ENCODE data around the gene SMIM22.

The SMIM22 gene, protein sequence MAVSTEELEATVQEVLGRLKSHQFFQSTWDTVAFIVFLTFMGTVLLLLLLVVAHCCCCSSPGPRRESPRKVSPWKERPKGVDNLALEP

DNA sequence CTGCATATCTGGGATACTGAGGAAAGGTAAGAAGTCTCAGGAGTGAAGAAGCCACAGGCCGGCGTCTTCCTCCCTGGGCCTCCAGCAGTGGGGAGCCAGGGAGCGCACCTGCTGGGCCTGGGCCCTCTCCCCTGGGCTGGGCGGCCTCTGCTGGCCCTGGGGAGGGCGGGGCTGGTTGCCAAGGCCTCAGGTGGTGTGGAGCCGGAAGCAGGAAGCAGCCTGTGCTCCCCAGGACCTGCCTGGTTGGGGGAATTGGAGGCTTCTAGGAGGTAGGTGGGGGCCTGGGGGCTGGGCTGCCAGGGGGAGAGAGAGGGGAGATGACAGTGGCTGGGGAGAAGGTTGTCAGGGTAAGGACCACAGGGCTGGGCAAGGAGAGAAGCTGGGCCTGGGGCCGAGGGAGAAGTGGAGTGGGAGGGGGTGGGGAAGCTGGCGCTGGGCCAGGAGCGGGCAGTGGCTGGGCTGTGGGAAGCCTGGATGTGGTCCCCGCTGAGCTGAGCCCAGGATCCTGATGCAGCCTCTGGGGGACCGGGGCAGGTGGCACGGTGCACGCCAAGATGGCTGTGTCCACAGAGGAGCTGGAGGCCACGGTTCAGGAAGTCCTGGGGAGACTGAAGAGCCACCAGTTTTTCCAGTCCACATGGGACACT is at the start of gene SMIM22:
Gene SMIM22 (plus strand): TSS at position 189 of the 647 bp plus-strand sequence. CDS start 366 bp downstream, at position 555.
- peak in 4 of 56 donors; percentile 9 to 35 (median 24) for DNase-seq

DNA sequence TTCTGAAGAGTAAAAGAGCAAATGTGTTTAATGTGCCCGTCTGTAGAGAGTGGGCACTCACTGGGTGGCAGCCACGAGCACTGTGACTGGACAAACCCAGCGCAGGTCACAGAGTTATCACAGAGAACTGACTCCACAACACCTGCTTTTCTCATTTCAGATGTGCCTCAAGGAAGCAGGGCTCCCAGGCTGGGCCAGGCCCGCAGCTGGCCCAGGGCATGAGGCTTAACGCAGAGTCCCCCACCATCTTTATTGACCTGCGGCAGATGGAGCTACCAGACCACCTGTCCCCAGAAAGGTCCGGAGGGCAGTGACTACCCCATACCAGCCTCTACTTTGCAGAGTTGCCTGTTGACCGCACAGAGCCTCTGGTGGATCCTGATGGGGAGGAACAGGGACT is 49.0 kb upstream of the SMIM22 start:
- DNase-seq: no peak

DNA sequence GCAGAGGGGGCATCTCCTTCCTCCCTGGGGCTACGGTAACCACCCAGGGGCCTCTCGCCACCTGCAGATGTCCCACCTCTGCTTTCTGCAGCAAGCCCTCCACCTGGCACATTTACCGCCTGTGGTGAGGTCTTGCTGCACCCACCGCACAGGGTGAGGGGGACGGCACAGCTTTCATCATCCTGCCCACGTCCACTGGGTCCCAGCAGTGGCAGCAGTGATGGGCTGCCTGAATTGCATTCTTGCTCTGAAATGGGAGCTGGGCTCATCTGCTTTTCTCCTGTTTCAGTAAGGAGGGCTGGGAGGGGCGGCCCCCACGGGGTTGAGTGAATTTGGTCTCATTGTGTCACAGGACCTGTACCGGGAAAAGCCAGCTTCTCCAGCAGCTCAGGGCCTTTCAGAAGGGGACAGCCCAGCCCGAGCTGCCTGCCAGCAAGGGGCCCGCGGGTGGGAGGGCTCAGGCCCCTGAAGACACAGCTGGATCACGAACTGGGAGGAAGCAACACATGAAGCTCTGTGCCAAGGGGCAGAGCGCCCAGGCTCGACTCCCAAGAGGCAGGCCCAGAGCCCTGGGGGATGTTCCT is 48.1 kb upstream of the SMIM22 start:
- peak in 21 of 56 donors; percentile 5 to 42 (median 26) for DNase-seq

DNA sequence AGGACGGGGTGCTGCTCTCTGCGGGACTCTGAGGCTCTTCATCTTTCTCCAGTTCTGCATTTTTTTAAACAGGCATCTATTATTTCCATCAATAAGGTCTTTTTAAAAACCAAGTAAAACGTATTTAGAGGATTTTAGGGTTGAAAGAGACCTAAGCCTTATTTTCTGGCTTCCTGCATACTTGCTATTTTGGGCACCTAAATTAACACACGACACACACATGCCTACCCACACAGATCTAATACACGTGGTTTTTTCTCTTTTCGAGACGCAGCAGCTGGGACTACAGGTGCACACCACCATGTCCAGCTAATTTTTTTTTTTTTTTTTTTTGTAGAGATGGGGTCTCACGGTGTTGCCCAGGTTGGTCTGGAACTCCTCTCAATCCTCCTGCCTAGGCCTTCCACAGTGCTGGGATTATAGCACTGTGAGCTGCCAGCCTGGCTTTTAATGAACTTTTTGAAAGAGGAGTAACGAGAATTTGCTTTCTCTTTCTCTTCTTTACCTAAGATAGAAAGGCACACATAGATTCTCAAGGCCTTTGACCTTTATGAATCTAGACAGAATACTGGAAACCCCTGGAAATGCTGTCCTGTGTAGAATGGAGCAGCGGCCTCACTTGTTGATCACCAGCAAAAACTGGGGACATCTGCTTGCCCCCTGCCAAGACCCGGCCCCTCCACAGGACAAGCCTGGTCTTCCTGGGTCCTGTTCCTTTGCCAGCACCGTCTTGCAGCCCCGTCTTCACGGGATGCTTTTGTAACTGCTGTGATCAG is 47.1 kb upstream of the SMIM22 start:
- DNase-seq: peak in 2 of 56 donors; percentile 13 to 16

DNA sequence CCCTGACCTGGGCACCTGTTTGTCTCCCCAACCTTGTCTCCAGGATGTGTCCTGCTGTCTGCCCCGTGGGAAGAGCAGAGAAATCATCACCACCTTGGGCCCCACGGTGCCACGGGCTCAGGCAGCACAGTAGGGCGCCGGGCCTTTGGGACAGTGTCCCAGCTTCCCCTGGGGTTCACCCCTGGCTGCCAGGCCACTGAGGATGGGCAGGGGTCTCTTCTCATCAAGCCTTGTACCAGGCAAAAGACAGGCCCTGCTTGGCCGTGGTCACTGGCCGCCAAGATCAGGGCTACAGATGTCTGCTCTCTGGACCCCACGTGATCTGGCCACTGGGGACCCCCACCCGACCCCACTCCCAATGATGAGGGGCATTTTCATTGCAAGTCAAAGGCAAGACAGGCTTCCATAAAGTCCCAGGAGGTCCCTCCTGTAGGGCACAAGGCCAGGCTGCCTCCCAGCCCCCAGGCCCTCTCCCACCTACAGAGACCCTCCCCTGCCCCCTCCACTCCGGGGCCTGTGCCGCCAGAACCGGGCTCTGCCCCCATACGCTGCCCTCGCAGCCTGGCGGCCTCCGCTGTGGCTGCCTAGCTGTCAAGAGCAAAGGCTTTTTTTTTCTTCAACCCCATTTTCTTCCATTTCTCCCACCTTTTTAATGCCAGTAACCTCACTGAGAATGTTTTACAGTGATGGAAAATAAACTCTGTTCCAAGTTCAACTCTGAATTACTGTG is 46.3 kb upstream of the SMIM22 start:
- DNase-seq: no peak

DNA sequence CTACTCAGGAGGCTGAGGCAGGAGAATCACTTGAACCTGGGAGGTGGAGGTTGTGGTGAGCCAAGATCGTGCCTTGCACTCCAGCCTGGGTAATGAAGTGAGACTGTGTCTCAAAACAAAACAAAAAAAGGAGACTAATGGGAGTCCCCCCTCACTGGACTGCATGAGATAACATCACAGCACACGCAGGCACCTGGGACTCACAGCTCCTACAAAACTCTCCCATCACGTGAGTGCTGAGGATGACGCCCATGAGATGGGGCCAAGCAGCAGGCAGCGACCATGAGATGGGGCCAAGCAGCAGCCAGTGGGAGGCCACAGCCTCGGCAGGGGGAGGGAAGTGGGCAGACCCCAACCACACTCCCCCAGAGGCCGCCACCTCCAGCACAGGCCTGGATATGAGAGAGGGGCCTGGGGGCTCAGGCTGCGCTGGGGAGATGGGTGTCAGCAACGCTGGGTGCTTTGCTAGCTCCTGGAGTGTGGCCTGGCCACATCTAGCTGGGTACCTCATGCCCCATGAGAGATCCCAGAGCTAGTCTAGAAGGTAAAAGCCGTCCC is 45.4 kb upstream of the SMIM22 start:
- no peak for DNase-seq

DNA sequence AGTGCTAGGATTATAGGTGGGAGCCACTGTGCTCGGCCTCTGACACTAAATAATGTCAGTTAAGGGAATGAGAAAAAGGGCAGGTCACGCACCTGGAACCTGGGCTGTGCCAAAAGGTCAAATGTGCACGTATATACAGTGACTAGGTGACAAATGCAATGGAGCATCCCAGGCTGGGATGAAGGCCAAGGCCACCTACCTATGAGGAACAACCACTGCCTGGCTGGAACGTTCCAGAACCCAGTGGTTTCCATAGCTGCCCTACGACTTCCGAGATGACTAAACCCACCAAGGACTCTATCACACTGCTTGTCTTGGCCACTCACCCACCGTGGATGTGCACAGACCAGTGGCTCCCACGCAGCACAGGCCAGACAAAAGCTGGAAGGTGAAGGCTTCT is 44.3 kb upstream of the SMIM22 start:
- DNase-seq: no peak

DNA sequence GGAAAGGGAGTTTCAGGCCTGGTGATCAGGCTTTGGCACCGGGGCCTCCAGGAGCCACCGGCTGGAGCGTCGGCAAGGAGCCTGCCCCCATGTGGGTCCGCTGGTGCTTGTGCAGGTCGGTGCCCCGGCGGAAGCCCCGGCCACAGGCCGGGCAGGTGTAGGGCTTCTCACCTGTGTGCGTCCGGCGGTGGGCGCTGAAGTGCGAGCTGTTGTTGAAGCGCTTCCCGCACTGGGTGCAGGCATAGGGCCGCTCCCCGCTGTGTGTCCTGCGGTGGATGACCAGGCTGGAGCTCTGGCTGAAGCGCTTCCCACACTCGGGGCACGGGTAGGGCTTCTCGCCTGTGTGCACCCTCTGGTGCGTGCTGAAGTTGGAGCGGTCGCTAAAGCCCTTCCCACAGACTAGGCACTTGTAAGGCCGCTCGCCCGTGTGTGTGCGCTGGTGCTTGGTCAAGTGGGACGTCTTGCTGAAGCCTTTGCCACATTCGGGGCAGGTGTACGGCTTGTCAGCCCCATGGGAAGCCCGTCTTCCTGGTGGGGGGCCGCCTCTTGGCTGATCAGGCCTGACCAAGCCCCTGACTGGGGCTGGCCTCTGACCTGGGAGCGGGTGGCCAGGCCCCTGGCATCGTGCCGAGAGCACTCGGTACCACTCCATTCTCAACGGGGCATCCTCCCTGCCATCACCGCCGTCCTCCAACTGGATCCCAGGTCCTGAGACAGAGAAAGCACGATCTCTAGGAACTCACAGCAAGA is 42.6 kb upstream of the SMIM22 start:
- DNase-seq: no peak

DNA sequence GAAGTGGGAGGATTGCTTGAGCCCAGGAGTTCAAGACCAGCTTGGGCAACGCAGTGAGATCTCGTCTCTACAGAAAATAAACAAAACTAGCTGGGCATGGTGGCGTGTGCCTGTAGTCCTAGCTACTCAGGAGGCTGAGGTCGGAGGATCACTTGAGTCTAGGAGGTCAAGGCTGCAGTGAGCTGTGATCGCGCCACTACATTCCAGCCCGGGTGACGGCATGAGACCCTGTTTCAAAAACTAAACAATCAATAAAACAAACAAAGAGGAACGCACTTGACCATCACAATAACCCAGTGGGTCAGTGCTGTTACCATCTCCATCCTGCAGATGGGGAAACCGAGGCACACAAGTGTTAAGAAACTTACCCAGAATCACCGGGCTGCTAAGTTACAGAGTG is 41.9 kb upstream of the SMIM22 start:
- DNase-seq: no peak

DNA sequence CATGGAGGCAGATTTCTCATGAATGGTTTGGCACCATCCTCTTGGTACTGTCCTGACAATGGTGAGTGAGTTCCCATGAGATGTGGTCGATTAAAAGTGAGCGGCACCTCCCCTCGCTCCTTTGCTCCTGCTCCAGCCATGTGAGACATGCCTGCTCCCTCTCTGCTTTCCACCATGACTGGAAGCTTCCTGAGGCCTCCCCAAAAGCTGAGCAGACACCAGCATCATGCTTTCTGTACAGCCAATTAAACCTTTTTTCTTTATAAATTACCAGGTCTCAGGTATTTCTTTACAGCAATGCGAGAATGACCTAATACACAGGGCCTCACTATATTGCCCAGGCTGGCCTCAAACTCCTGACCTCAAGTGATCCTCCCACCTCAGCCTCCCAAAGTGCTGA is 40.3 kb upstream of the SMIM22 start:
- no peak for DNase-seq

DNA sequence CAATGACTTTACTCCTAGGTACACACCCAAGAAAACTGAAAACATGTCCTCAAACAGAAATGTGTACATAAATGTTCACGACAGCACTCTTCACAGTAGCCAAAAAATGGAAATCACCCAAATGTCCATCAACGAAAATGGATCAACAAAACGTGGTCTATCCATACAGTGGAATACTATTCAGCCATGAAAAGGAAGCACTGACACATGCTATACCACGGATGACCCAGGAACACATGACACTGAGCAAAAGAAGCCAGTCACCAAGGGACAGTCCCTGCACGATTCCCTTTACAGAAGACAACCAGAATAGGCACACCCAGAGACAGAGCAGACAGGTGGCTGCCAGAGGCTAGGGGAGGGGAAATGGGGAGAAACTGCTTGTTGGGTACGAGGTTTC is 39.5 kb upstream of the SMIM22 start:
- DNase-seq: no peak

DNA sequence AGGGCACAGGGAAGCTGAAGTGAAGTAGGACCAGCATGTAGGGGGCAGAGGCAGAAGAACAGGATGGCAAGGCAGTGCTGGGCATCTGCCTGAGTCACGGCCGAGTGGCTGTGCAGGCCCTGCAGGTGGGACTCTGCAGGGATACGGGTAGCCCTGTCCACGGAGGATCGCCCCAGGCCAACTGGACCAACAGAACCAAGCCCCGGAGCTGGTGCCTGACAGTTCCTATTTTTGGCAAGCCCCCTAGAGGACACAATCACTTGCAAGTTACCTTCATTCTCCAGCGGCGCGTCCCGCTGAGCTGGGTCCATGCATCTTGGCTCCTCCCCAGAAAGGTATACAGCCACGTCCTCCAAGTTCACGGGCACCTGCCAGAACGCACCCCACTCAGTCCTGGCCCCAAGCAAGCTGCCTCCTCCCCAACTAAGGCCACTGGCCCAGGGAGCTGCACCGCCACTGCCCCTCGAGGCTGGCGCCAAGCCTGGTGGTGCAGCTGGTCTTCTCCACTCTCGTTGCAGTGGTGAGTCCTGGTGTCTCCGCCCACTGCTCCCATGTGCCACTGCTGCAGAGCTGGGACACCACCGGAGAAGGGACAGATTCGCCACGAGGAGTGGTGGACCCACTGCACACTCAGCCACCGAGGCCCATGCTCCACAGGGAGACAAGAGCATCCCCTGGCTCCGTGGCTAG is 34.8 kb upstream of the SMIM22 start:
- no peak for DNase-seq

DNA sequence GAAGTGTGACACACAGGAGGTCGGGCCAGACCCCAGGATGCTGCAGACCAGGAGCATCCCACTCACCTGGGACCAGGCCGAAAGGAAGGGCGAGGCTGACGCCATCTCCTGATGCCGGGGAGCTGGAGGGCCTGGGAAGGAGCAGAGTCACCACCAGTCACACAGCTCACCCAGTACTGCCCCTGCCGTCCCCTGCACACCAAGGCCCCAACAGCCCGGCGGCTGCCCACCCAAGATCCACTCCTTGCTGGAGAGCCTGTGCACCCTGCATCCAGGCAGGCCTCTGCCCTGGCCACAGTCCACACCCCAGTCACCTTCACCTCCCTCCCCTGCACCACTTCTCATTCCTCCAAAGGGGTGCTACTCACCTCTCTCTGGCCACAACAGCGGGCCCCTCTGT is 33.0 kb upstream of the SMIM22 start:
- DNase-seq: no peak

DNA sequence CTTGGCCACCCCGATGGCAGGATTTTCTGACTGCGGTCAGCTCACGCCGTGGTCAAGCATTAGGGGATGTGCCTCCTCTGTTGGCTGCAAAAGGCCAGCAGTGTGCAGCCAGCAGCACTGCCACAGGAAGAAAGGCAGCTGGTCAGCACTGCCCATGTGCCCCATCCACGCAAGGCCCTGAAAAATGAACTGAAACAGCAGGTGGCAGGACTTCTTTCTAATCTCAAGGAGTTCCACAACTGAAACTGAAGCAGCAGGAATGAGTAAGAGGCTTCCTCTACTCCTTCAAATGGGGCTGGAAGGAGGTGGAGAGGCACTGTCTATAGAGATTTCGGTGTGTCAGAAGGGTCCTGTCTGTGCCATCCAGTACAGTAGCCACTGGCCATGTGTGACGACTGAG is 31.4 kb upstream of the SMIM22 start:
- no peak for DNase-seq

DNA sequence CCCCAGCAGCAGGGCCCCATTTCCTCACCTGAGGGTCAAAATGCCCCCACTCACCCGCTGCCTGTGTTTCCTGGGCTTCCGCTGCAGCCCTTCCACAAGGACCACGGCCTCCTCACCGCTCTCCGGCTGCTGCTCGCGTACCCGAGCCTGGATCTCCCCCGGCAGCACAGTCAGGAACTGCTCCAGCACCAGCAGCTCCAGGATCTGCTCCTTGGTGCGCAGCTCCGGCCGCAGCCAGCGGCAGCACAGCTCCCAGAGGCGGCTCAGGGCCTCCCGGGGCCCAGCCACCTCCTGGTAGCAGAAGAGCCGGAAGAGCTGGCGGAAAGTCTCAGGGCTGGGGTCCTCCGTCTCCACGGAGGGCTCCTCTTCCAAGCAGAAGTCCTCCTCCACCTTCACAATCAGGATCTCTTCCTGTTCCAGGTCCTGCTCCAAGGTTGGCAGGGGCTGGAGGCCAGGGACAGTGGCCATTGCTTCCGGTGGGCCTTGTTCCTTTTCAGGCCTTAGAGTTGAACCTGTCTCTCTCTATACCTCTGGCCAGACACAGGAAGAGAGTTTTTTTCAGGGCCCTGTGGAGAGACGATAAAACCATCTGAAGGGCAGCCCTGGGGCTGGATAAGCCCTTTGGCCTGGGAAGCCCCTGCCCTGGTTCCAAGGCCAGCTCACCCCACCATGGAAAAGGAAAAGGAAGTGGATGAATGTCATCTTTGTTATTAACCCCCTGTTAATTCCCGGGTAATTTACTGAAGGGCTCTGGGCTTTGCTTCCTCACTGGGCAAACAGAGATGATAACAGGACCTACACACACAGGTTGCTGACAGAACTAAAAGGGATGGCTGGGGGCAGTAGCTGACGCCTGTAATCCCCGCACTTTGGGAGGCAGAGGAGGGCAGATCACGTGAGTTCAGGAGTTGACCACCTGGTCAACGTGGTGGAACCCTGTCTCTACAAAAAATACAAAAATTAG is 29.4 kb upstream of the SMIM22 start:
- no peak for DNase-seq

DNA sequence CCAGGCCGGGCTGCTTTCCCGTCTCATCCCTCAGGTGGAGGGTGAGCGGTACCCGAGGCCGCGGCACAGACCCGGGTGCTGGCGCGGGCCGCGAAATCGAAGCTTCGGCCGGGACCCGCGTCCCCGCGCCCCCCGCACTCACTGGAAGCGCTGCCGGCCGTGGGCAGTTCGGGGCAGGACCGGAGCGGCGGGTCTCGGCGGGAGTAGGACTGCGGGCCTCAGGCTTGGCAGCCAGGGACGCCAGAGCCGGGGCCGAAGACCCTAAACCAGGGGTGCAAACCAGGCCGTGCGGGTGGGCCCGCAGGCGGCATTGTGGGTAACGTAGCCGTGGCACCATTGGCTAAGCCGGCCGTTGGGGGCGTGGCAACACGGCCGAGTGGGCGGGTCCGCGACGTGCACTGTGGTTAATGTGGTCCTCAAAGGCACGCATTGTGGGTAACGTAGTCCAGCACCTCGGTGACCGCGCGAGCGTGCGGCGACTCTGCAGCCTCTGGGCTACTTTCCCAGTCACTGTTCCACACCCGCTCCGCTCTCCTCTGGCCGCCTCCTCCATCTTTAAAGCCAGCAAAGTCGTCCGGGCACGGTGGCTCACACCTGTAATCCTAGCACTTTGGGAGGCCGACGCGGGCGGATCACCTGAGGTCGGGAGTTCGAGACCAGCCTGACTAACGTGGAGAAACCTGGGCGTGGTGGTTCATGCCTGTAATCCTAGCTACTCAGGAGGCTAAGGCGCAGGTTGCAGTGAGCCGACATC is 28.1 kb upstream of the SMIM22 start, which contains the start of gene ZNF500:
Gene ZNF500 (minus strand): TSS at position 288 of the 754 bp plus-strand sequence. CDS start 1,184 bp downstream, outside the sequence.
- peak; percentile 67 to 99 (median 95) for DNase-seq

DNA sequence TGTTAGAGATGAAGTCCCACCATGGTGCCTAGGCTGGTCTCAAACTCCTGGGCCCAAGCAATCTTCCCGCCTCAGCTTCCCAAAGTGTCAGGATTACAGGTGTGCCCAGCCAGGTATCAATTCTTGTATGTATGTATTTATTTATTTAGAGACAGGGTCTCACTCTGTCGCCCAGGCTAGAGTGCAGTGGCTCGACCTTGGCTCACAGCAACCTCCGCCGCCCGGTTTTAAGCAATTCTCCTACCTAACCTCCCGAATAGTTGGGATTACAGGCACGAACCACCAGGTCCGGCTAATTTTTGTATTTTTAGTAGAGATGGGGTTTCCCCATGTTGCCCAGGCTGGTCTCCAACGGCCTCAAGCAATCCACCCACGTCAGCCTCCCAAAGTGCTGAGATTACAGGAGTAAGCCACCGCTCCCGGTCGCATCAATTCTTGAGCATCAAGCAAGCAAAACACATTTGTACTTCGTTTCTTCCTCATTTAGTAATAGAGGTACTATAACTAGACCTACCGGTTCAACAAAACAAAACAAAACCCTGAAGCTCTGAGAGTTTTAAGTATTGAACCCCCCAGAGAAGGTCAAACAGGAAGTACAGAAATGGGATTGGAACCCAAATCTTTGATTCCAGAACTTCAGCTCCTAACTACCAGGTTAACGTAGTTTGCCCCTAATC is 27.2 kb upstream of the SMIM22 start:
- peak in 1 of 56 donors; percentile 22 for DNase-seq
